ENCODE measurements around the gene SVIP.

DNA sequence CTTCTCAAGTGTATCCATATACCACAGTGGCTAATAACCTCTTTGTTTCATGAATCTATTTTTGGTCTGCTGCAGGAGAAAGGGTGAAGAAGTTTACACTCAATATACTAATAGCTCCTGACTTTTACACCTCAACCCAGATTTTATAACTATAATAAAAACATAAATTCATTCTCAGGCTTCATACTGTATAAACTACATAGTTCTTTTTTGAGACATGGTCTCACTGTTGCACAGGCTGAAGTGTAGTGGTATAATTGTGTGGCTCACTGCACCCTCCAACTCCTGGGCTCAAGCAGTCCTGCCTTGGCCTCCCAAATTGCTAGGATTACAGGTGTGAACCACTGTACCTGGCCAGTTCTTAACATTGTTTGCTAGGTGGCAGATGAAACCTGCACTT is 48.4 kb upstream of the SVIP start:
- TF ChIP-seq, protein P1, sequence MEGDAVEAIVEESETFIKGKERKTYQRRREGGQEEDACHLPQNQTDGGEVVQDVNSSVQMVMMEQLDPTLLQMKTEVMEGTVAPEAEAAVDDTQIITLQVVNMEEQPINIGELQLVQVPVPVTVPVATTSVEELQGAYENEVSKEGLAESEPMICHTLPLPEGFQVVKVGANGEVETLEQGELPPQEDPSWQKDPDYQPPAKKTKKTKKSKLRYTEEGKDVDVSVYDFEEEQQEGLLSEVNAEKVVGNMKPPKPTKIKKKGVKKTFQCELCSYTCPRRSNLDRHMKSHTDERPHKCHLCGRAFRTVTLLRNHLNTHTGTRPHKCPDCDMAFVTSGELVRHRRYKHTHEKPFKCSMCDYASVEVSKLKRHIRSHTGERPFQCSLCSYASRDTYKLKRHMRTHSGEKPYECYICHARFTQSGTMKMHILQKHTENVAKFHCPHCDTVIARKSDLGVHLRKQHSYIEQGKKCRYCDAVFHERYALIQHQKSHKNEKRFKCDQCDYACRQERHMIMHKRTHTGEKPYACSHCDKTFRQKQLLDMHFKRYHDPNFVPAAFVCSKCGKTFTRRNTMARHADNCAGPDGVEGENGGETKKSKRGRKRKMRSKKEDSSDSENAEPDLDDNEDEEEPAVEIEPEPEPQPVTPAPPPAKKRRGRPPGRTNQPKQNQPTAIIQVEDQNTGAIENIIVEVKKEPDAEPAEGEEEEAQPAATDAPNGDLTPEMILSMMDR (IDR thresholded peaks at IDR 0.05), result no peak
- TF ChIP-seq POLR2A (IDR thresholded peaks at IDR 0.05), result no peak

Measured in heart left ventricle (tissue), 13 donors.